A549 (cell line): Measurements from ENCODE around the gene SETDB2.

Source experiments
- BHLHE40 ChIP-seq: IDR thresholded peaks from 2 replicates; pipeline ENCODE4 v1.6.1; 2012; ENCODE audit warnings: low read depth, low read length, inconsistent platforms
- CHD2 ChIP-seq: fragments of 150-350 bp; IDR thresholded peaks from 2 replicates; pipeline ENCODE4 v1.6.1; 2014; ENCODE audit warnings: low read length; ENCODE audit not compliant: partially characterized antibody
- CTCF ChIP-seq: fragments of >200 bp; sonication (Bioruptor Twin); formaldehyde crosslinking; IDR thresholded peaks from 3 replicates; pipeline ENCODE4 v1.5.1; 2016
- EP300 ChIP-seq, 2 experiments: fragments of >200 bp; sonication (Bioruptor Twin); formaldehyde crosslinking; IDR thresholded peaks; 2 replicates in 1 of 2; 3 replicates in 1 of 2; pipeline ENCODE4 v1.6.1; 2016 to 2017
- KDM5A ChIP-seq: fragments of 200-600 bp; sonication (generic); IDR thresholded peaks from 2 replicates; pipeline ENCODE4 v1.6.1; 2016; ENCODE audit warnings: antibody characterized with exemption, mild to moderate bottlenecking
- MAFK ChIP-seq: fragments of 450-650 bp; IDR thresholded peaks from 2 replicates; pipeline ENCODE4 v1.6.1; 2014; ENCODE audit not compliant: partially characterized antibody
- MAX ChIP-seq: IDR thresholded peaks from 2 replicates; pipeline ENCODE4 v1.6.1; 2012
- MYC ChIP-seq: IDR thresholded peaks from 2 replicates; pipeline ENCODE4 v1.6.1; 2012; ENCODE audit warnings: mild to moderate bottlenecking, inconsistent platforms, low read length, improper control_type of control experiment, borderline replicate concordance
- NFE2L2 ChIP-seq: fragments of 150-350 bp; conservative IDR thresholded peaks from 2 replicates; pipeline ENCODE4 v1.6.1; 2014; ENCODE audit warnings: low read length
- POLR2A ChIP-seq: IDR thresholded peaks from 2 replicates; pipeline ENCODE4 v1.6.1; 2012; ENCODE audit warnings: mild to moderate bottlenecking, low read length
- RAD21 ChIP-seq, 2 experiments: fragments of >200 bp in 1 of 2; sonication (Bioruptor Twin) in 1 of 2; formaldehyde crosslinking in 1 of 2; IDR thresholded peaks in 1 of 2; conservative IDR thresholded peaks in 1 of 2; 2 replicates in 1 of 2; 3 replicates in 1 of 2; pipeline ENCODE4 v1.6.1; 2012 to 2018; ENCODE audit warnings: inconsistent platforms in 1 of 2
- RARB ChIP-seq: fragments of 250-450 bp; sonication (Bioruptor Pico); IDR thresholded peaks from 2 replicates; pipeline ENCODE4 v1.8.0; 2021; ENCODE audit warnings: mild to moderate bottlenecking, moderate library complexity
- RFX5 ChIP-seq: fragments of 450-650 bp; IDR thresholded peaks from 2 replicates; pipeline ENCODE4 v1.7.1; 2014; ENCODE audit warnings: antibody characterized with exemption, mild to moderate bottlenecking, moderate library complexity

GRCh38 chr13:49532593-49532992, 88.5 kb downstream of the SETDB2 start:
- TF ChIP-seq CTCF (no peak), POLR2A (no peak), MAX (no peak), RAD21 (conservative IDR thresholded peaks at IDR 0.05 in 1 of 2, IDR thresholded peaks at IDR 0.05 in 1 of 2) (no peak), BHLHE40 (no peak), RFX5 (no peak), EP300 (IDR thresholded peaks at IDR 0.05) (no peak), MYC (no peak), MAFK (no peak), KDM5A (no peak), NFE2L2 (no peak), CHD2 (no peak), RARB (CRISPR knock-in tag) (no peak)
